GM12874 (cell line): ENCODE data around the gene RNPS1.

Source experiments
- CTCF ChIP-seq: IDR thresholded peaks from 2 replicates; pipeline ENCODE4 v1.5.1; 2011; ENCODE audit warnings: low read depth, mild to moderate bottlenecking, control low read depth, low read length, moderate library complexity; ENCODE audit not compliant: insufficient read depth

Gene RNPS1

DNA sequence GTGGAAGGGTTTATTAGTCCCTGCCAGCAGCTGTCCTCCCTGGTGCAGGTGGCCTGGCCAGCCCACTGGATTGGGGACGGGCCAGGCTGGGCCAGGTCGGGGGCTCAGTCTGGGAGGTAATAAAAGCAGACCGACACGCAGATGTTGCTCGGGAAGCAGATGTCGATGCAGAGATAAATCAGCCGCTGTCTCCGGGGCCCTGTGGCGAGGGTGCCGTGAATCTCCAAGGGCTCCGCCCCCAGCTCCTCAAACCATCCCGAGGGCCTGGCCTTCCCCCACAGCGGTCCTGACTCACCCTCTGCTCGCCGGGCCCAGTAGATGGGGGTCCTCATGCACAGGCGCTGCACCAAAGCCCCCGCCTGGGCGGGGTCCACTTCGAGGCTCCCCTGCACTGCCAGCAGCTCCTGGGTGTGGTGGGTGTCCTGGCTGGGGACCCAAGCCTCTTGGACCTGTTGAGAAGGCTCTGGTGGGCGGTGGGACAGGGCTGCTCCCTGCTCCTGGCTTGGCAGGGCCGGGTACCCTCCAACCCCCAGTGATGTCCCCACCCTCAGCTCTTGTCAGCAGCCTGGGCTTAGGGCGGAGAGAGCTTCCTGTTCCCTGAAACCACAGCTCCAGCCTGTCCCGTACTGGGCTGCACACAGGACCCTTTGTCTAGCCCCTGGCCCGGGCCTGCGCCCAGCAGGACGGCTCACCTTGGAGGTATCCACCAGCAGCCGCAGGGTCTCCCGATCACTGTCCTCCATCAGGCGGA lies 58.5 kb downstream of the RNPS1 start:
- TF ChIP-seq CTCF = no peak

GRCh38 chr16:2208772-2209171 lies 59.2 kb downstream of the RNPS1 start:
- no peak for TF ChIP-seq CTCF

DNA sequence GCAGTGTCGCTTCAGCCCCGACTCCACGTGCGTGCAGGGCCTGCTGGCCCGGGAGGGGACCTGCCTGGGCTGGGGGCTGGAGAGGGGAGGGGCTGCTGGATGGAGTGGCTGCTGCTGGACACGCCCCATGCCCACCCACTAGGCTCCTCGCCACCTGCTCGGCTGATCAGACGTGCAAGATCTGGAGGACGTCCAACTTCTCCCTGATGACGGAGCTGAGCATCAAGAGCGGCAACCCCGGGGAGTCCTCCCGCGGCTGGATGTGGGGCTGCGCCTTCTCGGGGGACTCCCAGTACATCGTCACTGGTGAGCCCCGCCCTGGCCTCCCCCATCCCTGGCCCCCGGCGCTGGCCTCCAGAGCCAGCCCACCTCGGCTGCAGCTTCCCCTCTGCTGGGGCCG lies 59.6 kb downstream of the RNPS1 start:
- no peak for TF ChIP-seq CTCF

- no peak for TF ChIP-seq CTCF
Measured at GRCh38 chr16:2207872-2208271, 60.1 kb downstream of the RNPS1 start.

DNA sequence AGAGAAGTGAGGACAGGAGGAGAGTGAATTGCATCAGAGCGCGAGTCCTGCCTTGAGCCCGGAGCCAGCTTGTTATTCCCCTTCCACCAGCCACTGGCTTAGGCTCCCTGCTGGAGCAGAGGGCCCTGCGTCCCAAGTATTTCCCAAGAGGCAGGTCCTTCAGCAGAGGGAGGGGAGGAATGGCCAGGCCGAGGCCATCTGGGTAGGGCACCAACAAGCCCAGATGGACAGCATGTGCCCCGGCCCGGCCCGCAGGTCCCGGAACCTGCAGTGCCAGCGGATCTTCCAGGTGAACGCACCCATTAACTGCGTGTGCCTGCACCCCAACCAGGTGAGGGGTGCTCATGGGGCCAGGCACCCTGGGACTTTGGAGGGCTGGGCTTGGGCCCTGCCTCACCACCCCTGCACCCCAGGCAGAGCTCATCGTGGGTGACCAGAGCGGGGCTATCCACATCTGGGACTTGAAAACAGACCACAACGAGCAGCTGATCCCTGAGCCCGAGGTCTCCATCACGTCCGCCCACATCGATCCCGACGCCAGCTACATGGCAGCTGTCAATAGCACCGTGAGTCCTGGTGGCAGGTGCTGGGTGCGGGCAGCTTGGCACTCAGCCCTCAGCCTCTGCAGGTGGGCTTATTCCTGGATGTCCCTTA lies 61.0 kb downstream of the RNPS1 start:
- TF ChIP-seq CTCF = no peak

- TF ChIP-seq CTCF = no peak
Measured at GRCh38 chr16:2206420-2206779, 61.5 kb downstream of the RNPS1 start.

- no peak for TF ChIP-seq CTCF
Measured at GRCh38 chr16:2205967-2206313, 62.0 kb downstream of the RNPS1 start.
